Coronary artery (tissue), 2 donors: ENCODE results near the gene PPARA.

Experiments
- DNase-seq: peaks from one replicate; pipeline ENCODE4 v3.0.0-alpha.2; 2017; ENCODE audit warnings: low spot score
- H3K27ac ChIP-seq, 2 donors: fragments of 200-600 bp; sonication (generic); one replicate each; pipeline ENCODE4 v1.5.1; 2016 to 2019
- H3K4me3 ChIP-seq: fragments of 200-600 bp; sonication (generic); 2 replicates; pipeline ENCODE4 v1.5.1; 2016; ENCODE audit warnings: mild to moderate bottlenecking, moderate library complexity
- TF ChIP-seq, protein P1 (sequence below): fragments of 200-600 bp; sonication (generic); IDR thresholded peaks from one replicate; pipeline ENCODE4 v1.5.1; 2019; ENCODE audit warnings: antibody characterized with exemption

The PPARA gene

DNA sequence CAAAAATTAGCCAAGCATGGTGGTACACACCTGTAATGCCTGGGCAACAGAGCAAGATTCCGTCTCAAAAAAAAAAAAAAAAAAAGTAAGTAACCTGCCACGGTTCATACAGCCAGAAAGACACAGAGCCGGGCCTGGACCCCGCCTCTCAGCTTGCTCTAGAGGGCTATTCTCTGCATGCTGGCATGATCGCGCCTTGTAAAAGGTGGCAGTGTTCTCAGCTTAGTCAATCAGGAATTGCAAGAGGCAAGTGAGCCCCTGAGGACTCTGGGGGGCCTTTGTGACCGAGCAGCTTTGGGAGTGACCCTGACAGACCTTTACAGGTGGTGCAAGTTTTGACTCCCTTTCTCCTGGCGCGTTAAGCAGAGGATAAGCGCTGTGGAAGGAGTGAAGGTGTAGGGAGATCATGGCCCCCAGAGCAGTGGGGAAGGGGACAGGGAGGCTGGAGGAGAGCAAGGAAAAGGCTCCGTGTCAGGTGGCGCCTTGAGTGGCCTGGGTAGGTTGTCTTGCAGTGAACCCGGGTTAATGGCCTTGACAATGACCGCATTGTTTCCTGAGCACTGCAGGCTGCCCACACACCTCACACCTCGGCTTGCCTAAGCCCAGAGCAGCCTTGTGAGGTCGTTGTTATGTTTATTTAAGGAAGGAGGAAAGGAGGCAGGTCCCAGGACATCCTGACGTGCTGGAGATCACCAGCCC, 50.9 kb downstream of the PPARA start:
- Histone ChIP-seq H3K4me3 (no peak overlapping the region), H3K27ac (no peak overlapping the region)
- TF ChIP-seq, protein P1, sequence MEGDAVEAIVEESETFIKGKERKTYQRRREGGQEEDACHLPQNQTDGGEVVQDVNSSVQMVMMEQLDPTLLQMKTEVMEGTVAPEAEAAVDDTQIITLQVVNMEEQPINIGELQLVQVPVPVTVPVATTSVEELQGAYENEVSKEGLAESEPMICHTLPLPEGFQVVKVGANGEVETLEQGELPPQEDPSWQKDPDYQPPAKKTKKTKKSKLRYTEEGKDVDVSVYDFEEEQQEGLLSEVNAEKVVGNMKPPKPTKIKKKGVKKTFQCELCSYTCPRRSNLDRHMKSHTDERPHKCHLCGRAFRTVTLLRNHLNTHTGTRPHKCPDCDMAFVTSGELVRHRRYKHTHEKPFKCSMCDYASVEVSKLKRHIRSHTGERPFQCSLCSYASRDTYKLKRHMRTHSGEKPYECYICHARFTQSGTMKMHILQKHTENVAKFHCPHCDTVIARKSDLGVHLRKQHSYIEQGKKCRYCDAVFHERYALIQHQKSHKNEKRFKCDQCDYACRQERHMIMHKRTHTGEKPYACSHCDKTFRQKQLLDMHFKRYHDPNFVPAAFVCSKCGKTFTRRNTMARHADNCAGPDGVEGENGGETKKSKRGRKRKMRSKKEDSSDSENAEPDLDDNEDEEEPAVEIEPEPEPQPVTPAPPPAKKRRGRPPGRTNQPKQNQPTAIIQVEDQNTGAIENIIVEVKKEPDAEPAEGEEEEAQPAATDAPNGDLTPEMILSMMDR, result no peak
- DNase-seq, result no peak

DNA sequence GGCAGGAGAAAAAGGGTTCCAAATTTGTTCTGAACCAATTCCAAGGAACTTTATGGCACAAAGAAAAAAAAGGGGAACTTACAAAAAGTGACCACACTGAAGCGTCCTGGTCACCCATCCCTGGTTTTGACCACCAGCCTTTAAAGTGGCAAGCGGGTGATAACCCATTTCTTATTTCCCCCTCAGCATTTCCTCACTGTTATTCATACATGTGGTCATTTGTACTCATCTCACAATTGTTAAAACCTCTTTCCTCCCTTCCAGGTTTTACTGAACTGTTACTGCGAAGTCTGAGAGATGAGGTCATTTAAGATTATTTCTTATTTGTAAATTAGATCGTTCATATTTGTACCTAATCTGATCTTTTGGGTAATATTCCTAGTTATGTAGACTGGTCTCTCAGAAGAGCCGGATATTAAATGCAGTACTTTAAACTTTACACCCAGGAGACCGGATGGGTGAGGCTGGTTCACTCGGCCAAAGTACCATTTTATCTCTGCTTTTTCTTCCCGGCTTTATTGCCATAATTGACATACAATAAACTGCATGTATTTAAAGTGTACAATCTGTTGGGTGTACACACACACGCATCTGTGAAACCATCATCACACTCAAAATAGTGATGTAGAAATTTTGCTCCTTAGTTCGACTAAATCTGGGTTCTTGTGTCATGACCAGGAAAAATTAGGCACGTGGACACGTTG, 52.7 kb downstream of the PPARA start:
- TF ChIP-seq, protein P1, result no peak
- H3K4me3 ChIP-seq, result no peak overlapping the region
- H3K27ac ChIP-seq, result no peak overlapping the region
- no peak for DNase-seq

DNA sequence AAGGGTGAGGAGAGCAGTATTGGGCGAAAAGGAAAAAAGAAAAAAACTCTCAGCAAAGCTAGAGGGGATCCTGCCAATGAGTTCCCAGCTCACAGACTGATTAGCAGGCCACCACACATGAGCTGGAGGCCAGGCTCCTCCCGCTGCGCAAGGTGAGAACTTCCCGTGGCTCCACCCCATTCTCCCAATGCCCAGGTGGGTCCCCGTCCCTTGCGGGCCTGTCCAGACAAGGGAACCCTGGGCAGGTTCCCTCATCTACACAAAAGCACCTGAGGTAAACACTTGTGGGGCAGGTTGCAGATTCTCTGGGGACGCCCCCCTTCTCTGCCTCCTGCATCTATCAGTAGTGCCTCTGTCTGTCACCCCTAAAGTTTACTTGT, 53.3 kb downstream of the PPARA start:
- Histone ChIP-seq H3K27ac (no peak overlapping the region), H3K4me3 (no peak overlapping the region)
- DNase-seq, result no peak
- TF ChIP-seq, protein P1, result no peak

DNA sequence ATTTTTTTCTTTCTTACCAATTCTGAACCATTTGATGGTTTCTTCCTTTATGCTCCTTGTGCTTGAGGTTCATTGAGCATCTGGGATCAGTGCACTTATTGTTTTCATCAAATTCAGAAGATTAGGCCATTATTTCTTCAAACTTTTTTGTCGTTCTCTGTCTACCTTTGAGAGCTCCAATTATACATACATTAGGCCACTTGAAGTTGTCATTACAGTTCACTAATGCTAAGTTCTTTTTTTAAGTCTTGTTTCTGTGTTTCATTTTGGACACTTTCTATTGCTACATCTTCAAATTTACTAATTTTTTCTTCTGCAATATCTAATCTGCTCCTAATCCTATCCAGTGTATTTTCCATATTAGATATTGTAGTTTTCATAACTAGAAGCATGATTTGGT, 58.9 kb downstream of the PPARA start:
- H3K27ac ChIP-seq, result no peak overlapping the region
- H3K4me3 ChIP-seq, result no peak overlapping the region
- no peak for DNase-seq
- TF ChIP-seq, protein P1, result no peak

DNA sequence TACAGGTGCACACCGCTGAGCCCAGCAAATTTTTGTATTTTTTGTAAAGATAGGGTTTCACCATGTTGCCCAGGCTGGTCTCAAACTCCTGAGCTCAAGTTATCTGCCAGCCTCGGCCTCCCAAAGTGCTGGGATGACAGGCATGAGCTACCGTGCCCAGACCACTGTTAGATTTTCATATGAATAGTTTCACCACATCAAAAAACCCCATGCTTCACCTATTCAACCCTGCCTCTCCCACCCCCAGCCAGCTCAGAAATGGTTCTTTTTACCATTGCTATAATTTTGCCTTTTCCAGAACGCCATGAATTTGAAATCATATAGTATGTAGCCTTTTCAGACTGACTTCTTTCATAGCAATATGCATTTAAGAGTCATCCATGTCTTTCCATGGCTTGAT, 61.9 kb downstream of the PPARA start:
- Histone ChIP-seq H3K4me3 (no peak overlapping the region), H3K27ac (no peak overlapping the region)
- TF ChIP-seq, protein P1, result no peak
- DNase-seq, result no peak

DNA sequence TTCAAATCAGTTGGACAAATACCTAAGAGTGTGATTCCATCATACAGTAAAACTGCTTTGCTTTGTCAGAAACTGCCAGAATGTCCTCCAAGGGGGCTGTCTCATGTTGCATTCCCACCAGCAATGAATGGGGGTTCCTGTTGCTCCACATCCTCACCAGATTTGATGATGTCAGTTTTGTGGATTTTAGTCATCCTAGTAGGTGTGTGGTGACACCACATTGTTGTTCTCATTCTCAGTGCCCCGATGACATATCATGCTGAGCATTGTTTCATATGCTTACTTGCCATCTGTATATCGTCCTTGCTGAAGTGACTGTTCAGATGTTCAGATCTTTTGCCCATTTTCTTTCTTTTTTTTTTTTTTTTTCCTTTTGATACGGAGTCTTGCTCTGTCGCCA, 62.7 kb downstream of the PPARA start:
- TF ChIP-seq, protein P1, result no peak
- DNase-seq, result no peak
- Histone ChIP-seq H3K4me3 (no peak overlapping the region), H3K27ac (no peak overlapping the region)

DNA sequence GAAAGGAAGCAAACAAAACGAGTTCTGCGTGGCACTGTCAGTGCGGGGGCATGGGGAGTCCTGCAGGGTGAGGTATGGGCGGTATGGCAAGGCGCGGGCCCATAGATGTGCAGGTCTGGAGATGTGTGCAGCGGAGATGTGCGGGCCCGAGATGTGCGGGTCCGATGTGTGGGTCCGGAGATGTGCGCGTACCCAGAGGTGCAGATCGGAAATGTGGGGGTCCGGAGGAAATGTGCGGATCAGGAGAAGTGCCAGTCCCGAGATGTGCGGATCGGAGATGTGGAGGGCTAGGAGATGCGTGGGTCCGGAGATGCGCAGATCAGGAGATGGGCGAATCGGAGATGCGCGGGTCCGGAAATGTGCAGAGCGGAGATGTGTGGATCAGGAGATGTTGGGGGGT, 63.8 kb downstream of the PPARA start:
- DNase-seq, result no peak

More for the DNA sequence above, 63.8 kb downstream of the PPARA start:
- TF ChIP-seq, protein P1, result no peak
- Histone ChIP-seq H3K4me3 (no peak overlapping the region), H3K27ac (no peak overlapping the region)
